T-helper 17 cell (primary cell): Measurements from ENCODE around the gene PLCD3. TPM values are rescaled to one million over a fixed set of nuclear protein-coding genes. Genes with fewer than 3 reads are reported as not detected.
A peak's percentile ranks its signal among the peaks of the same experiment; 100 is the strongest.

ENCODE experiments used
- ATAC-seq: fragments of 150-1000 bp; cut with Tn5 transposase; 2 replicates; pipeline ENCODE4 v1.10.0; 2021; ENCODE audit warnings: mild to moderate bottlenecking, moderate library complexity
- DNase-seq, 3 donors: peaks; one replicate each; pipeline versions ENCODE4 v3.0.0 to v3.0.0-alpha.2; 2020 to 2021
- H3K9me3 ChIP-seq: one replicate; pipeline ENCODE4 v1.7.0; 2013; ENCODE audit warnings: low read length, mild to moderate bottlenecking; ENCODE audit not compliant: control insufficient read depth, poor library complexity, severe bottlenecking
- H3K27ac Mint-ChIP-seq: one replicate; pipeline ENCODE4 v1.8.0; 2022; ENCODE audit warnings: mild to moderate bottlenecking, moderate library complexity, mixed read lengths
- H3K27me3 Mint-ChIP-seq: one replicate; pipeline ENCODE4 v1.8.0; 2022; ENCODE audit warnings: mixed read lengths
- H3K36me3 Mint-ChIP-seq: one replicate; pipeline ENCODE4 v1.8.0; 2022; ENCODE audit warnings: low read depth, mixed read lengths
- H3K4me1 Mint-ChIP-seq: one replicate; pipeline ENCODE4 v1.8.0; 2022; ENCODE audit warnings: mild to moderate bottlenecking, mixed read lengths
- H3K4me3 Mint-ChIP-seq: one replicate; pipeline ENCODE4 v1.8.0; 2022; ENCODE audit warnings: mild to moderate bottlenecking, moderate library complexity, mixed read lengths
- total RNA-seq, 4 donors: library from RNA in 2 of 4; stranded (reverse) in 2 of 4; gene quantifications; one replicate each; pipeline ENCODE4 v1.2.3 and lab custom pipeline; 2022 to 2026

PLCD3 gene
- total RNA-seq, 2 donors from 2014 or later = 3.7 to 5.0 TPM

- ATAC-seq (no peak), DNase-seq (no peak)
- Mint-ChIP-seq H3K27ac (no peak overlapping the region), H3K27me3 (no peaks in the 10 kb centered on the region), H3K4me3 (no peak overlapping the region), H3K36me3 (peaks cover 3% of the 10 kb centered on the region), H3K4me1 (peaks cover 3% of the 10 kb centered on the region)
- H3K9me3 ChIP-seq = no peaks in the 10 kb centered on the region
Measured at GRCh38 chr17:45088741-45089140, 43.6 kb downstream of the PLCD3 start.

- Mint-ChIP-seq H3K36me3 (peaks cover 3% of the 10 kb centered on the region), H3K27ac (no peak overlapping the region), H3K4me3 (no peak overlapping the region), H3K4me1 (peaks cover 3% of the 10 kb centered on the region), H3K27me3 (no peaks in the 10 kb centered on the region)
- ATAC-seq (no peak), DNase-seq (no peak)
- H3K9me3 ChIP-seq = no peaks in the 10 kb centered on the region
Measured at GRCh38 chr17:45087978-45088377, 44.3 kb downstream of the PLCD3 start.

GRCh38 chr17:45087504-45087975 is 44.8 kb downstream of the PLCD3 start:
- DNase-seq (no peak), ATAC-seq (no peak)
- H3K27me3 Mint-ChIP-seq = no peaks in the 10 kb centered on the region
- no peak overlapping the region for H3K4me3 Mint-ChIP-seq
- no peak overlapping the region for H3K27ac Mint-ChIP-seq
- peaks cover 3% of the 10 kb centered on the region for H3K36me3 Mint-ChIP-seq
- H3K9me3 ChIP-seq = no peaks in the 10 kb centered on the region
- H3K4me1 Mint-ChIP-seq = peaks cover 3% of the 10 kb centered on the region

GRCh38 chr17:45086865-45087503 is 45.3 kb downstream of the PLCD3 start:
- Mint-ChIP-seq H3K4me1 (peaks cover 3% of the 10 kb centered on the region), H3K4me3 (no peak overlapping the region), H3K36me3 (peaks cover 3% of the 10 kb centered on the region), H3K27ac (no peak overlapping the region), H3K27me3 (no peaks in the 10 kb centered on the region)
- DNase-seq = no peak
- no peak for ATAC-seq
- no peaks in the 10 kb centered on the region for H3K9me3 ChIP-seq

- Mint-ChIP-seq H3K27ac (no peak overlapping the region), H3K27me3 (no peaks in the 10 kb centered on the region), H3K4me3 (no peak overlapping the region), H3K4me1 (peaks cover 4% of the 10 kb centered on the region), H3K36me3 (peaks cover 3% of the 10 kb centered on the region)
- no peaks in the 10 kb centered on the region for H3K9me3 ChIP-seq
- ATAC-seq (no peak), DNase-seq (no peak)
Measured at GRCh38 chr17:45086391-45086790, 45.9 kb downstream of the PLCD3 start.

GRCh38 chr17:45081047-45081703 is 51.1 kb downstream of the PLCD3 start:
- DNase-seq (no peak), ATAC-seq (no peak)
- Mint-ChIP-seq H3K4me3 (no peak overlapping the region), H3K36me3 (no peaks in the 10 kb centered on the region), H3K4me1 (peaks cover 11% of the 10 kb centered on the region), H3K27me3 (no peaks in the 10 kb centered on the region), H3K27ac (peak overlapping the region; percentile 60)
- no peaks in the 10 kb centered on the region for H3K9me3 ChIP-seq

GRCh38 chr17:45077643-45078042 is 54.7 kb downstream of the PLCD3 start:
- no peaks in the 10 kb centered on the region for H3K36me3 Mint-ChIP-seq
- no peaks in the 10 kb centered on the region for H3K9me3 ChIP-seq
- H3K27me3 Mint-ChIP-seq = no peaks in the 10 kb centered on the region
- no peak overlapping the region for H3K4me3 Mint-ChIP-seq
- H3K4me1 Mint-ChIP-seq = peaks cover 17% of the 10 kb centered on the region
- no peak for ATAC-seq
- no peak for DNase-seq
- peak overlapping the region; percentile 54 for H3K27ac Mint-ChIP-seq

GRCh38 chr17:45073414-45074070 is 58.8 kb downstream of the PLCD3 start:
- H3K9me3 ChIP-seq = no peaks in the 10 kb centered on the region
- Mint-ChIP-seq H3K36me3 (no peaks in the 10 kb centered on the region), H3K27me3 (no peaks in the 10 kb centered on the region), H3K27ac (peak overlapping the region; percentile 67), H3K4me1 (peaks cover 17% of the 10 kb centered on the region), H3K4me3 (no peak overlapping the region)
- DNase-seq (no peak), ATAC-seq (no peak)

- DNase-seq (no peak), ATAC-seq (no peak)
- no peaks in the 10 kb centered on the region for H3K9me3 ChIP-seq
- Mint-ChIP-seq H3K27ac (peak overlapping the region; percentile 67), H3K4me1 (peaks cover 7% of the 10 kb centered on the region), H3K36me3 (no peaks in the 10 kb centered on the region), H3K27me3 (no peaks in the 10 kb centered on the region), H3K4me3 (no peak overlapping the region)
Measured at GRCh38 chr17:45070809-45071208, 61.5 kb downstream of the PLCD3 start.

GRCh38 chr17:45070001-45070400 is 62.3 kb downstream of the PLCD3 start:
- ATAC-seq (no peak), DNase-seq (no peak)
- H3K9me3 ChIP-seq = no peaks in the 10 kb centered on the region
- H3K27ac Mint-ChIP-seq = peak overlapping the region; percentile 67
- no peaks in the 10 kb centered on the region for H3K36me3 Mint-ChIP-seq
- H3K4me3 Mint-ChIP-seq = no peak overlapping the region
- peaks cover 7% of the 10 kb centered on the region for H3K4me1 Mint-ChIP-seq
- no peaks in the 10 kb centered on the region for H3K27me3 Mint-ChIP-seq

- H3K9me3 ChIP-seq = no peaks in the 10 kb centered on the region
- no peaks in the 10 kb centered on the region for H3K36me3 Mint-ChIP-seq
- H3K4me1 Mint-ChIP-seq = peaks cover 8% of the 10 kb centered on the region
- H3K27ac Mint-ChIP-seq = peak overlapping the region; percentile 27
- H3K27me3 Mint-ChIP-seq = no peaks in the 10 kb centered on the region
- no peak overlapping the region for H3K4me3 Mint-ChIP-seq
- ATAC-seq (no peak), DNase-seq (no peak)
Measured at GRCh38 chr17:45067637-45068036, 64.7 kb downstream of the PLCD3 start.

GRCh38 chr17:45063198-45063597 is 69.1 kb downstream of the PLCD3 start:
- no peaks in the 10 kb centered on the region for H3K9me3 ChIP-seq
- Mint-ChIP-seq H3K27ac (no peak overlapping the region), H3K36me3 (no peaks in the 10 kb centered on the region), H3K4me1 (peaks cover 16% of the 10 kb centered on the region), H3K27me3 (no peaks in the 10 kb centered on the region), H3K4me3 (peak overlapping the region; percentile 50)
- no peak for ATAC-seq
- no peak for DNase-seq

GRCh38 chr17:45061606-45062205 is 70.6 kb downstream of the PLCD3 start:
- H3K36me3 Mint-ChIP-seq = no peaks in the 10 kb centered on the region

More at GRCh38 chr17:45061606-45062205, 70.6 kb downstream of the PLCD3 start:
- no peak for ATAC-seq
- no peak for DNase-seq
- Mint-ChIP-seq H3K27me3 (no peaks in the 10 kb centered on the region), H3K27ac (peak overlapping the region; percentile 96), H3K4me3 (peak overlapping the region; percentile 93), H3K4me1 (peaks cover 16% of the 10 kb centered on the region)
- no peaks in the 10 kb centered on the region for H3K9me3 ChIP-seq
